Measurements from ENCODE around the gene CYP2R1. TPM values are rescaled to one million over a fixed set of nuclear protein-coding genes. Genes with fewer than 3 reads are reported as not detected.

Gene CYP2R1
- total and polyA plus RNA-seq, 2 of the 13 experiments (the other 11 are each of a cell fraction or from before 2014, with no cell fraction given), result 0.59 to 0.60 TPM

- no peak overlapping the region for H3K4me2 ChIP-seq (ENCODE audit: low read depth, low read length)
- no TSS peak for BruUV-seq (replicated peaks)
- TF ChIP-seq KDM5A (IDR thresholded peaks at IDR 0.05; ENCODE audit: borderline replicate concordance, low read length) (no peak), KDM6A (CRISPR knock-in tag; IDR thresholded peaks at IDR 0.05; ENCODE audit: low read depth) (no peak), ZNF367 (CRISPR knock-in tag; IDR thresholded peaks at IDR 0.05; ENCODE audit: borderline replicate concordance) (no peak), ARID2 (CRISPR knock-in tag; IDR thresholded peaks at IDR 0.05; ENCODE audit: borderline replicate concordance) (no peak), MIER2 (CRISPR knock-in tag; IDR thresholded peaks at IDR 0.05) (no peak), ZXDC (CRISPR knock-in tag; IDR thresholded peaks at IDR 0.05) (no peak), PCBP2 (optimal IDR thresholded peaks at IDR 0.05; ENCODE audit: low read depth, low read length, poor library complexity, severe bottlenecking) (no peak), CENPBD1 (CRISPR knock-in tag; IDR thresholded peaks at IDR 0.05; ENCODE audit: borderline replicate concordance, low read depth) (no peak), SALL2 (CRISPR knock-in tag; IDR thresholded peaks at IDR 0.05) (no peak), ZNF766 (CRISPR knock-in tag; IDR thresholded peaks at IDR 0.05; ENCODE audit: borderline replicate concordance) (no peak)
- TF ChIP-seq, protein P1, sequence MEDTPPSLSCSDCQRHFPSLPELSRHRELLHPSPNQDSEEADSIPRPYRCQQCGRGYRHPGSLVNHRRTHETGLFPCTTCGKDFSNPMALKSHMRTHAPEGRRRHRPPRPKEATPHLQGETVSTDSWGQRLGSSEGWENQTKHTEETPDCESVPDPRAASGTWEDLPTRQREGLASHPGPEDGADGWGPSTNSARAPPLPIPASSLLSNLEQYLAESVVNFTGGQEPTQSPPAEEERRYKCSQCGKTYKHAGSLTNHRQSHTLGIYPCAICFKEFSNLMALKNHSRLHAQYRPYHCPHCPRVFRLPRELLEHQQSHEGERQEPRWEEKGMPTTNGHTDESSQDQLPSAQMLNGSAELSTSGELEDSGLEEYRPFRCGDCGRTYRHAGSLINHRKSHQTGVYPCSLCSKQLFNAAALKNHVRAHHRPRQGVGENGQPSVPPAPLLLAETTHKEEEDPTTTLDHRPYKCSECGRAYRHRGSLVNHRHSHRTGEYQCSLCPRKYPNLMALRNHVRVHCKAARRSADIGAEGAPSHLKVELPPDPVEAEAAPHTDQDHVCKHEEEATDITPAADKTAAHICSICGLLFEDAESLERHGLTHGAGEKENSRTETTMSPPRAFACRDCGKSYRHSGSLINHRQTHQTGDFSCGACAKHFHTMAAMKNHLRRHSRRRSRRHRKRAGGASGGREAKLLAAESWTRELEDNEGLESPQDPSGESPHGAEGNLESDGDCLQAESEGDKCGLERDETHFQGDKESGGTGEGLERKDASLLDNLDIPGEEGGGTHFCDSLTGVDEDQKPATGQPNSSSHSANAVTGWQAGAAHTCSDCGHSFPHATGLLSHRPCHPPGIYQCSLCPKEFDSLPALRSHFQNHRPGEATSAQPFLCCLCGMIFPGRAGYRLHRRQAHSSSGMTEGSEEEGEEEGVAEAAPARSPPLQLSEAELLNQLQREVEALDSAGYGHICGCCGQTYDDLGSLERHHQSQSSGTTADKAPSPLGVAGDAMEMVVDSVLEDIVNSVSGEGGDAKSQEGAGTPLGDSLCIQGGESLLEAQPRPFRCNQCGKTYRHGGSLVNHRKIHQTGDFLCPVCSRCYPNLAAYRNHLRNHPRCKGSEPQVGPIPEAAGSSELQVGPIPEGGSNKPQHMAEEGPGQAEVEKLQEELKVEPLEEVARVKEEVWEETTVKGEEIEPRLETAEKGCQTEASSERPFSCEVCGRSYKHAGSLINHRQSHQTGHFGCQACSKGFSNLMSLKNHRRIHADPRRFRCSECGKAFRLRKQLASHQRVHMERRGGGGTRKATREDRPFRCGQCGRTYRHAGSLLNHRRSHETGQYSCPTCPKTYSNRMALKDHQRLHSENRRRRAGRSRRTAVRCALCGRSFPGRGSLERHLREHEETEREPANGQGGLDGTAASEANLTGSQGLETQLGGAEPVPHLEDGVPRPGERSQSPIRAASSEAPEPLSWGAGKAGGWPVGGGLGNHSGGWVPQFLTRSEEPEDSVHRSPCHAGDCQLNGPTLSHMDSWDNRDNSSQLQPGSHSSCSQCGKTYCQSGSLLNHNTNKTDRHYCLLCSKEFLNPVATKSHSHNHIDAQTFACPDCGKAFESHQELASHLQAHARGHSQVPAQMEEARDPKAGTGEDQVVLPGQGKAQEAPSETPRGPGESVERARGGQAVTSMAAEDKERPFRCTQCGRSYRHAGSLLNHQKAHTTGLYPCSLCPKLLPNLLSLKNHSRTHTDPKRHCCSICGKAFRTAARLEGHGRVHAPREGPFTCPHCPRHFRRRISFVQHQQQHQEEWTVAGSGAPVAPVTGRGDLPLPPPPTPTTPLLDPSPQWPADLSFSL (CRISPR knock-in tag; IDR thresholded peaks at IDR 0.05), result no peak
- TF ChIP-seq, protein P2, sequence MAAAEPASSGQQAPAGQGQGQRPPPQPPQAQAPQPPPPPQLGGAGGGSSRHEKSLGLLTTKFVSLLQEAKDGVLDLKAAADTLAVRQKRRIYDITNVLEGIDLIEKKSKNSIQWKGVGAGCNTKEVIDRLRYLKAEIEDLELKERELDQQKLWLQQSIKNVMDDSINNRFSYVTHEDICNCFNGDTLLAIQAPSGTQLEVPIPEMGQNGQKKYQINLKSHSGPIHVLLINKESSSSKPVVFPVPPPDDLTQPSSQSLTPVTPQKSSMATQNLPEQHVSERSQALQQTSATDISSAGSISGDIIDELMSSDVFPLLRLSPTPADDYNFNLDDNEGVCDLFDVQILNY (CRISPR knock-in tag; conservative IDR thresholded peaks at IDR 0.05), result no peak
- TF ChIP-seq, protein P3, sequence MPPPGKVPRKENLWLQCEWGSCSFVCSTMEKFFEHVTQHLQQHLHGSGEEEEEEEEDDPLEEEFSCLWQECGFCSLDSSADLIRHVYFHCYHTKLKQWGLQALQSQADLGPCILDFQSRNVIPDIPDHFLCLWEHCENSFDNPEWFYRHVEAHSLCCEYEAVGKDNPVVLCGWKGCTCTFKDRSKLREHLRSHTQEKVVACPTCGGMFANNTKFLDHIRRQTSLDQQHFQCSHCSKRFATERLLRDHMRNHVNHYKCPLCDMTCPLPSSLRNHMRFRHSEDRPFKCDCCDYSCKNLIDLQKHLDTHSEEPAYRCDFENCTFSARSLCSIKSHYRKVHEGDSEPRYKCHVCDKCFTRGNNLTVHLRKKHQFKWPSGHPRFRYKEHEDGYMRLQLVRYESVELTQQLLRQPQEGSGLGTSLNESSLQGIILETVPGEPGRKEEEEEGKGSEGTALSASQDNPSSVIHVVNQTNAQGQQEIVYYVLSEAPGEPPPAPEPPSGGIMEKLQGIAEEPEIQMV (CRISPR knock-in tag; IDR thresholded peaks at IDR 0.05; ENCODE audit: low read depth), result no peak
These were observed 32.3 kb upstream of the CYP2R1 start for GRCh38 chr11:14924318-14924717.

More at GRCh38 chr11:14924318-14924717, 32.3 kb upstream of the CYP2R1 start:
- H3K27me3 ChIP-seq (ENCODE audit: control insufficient read depth in 1 of 2, insufficient read depth in 2 of 2, low read length in 2 of 2), result no peaks in the 10 kb centered on the region; a peak in 1 of 5 replicates
- H3K4me3 ChIP-seq (replicated peaks in 1 of 3; ENCODE audit: insufficient read depth in 1 of 3, low read depth in 2 of 3, low read length in 3 of 3), result no peak overlapping the region
- in situ Hi-C loops (cut with HindIII; ENCODE audit: extremely low pct_ligation_motif_present, low pct_unique_long_range_greater_than_20kb), result no loop called here
- H3K9ac ChIP-seq (ENCODE audit: insufficient read depth, low read depth, low read length), result no peak overlapping the region
- no peaks in the 10 kb centered on the region for H3K79me2 ChIP-seq (ENCODE audit: insufficient read depth, low read length)
- no peaks in the 10 kb centered on the region for H3K36me3 ChIP-seq (replicated peaks in 1 of 2; ENCODE audit: control insufficient read depth in 1 of 2, insufficient read depth in 2 of 2, low read length in 2 of 2)
- no peaks in the 10 kb centered on the region for H3K4me1 ChIP-seq (ENCODE audit: insufficient read depth, low read length)
- ATAC-seq (no peak), DNase-seq (ENCODE audit: low spot score) (no peak), FAIRE-seq (no peak)
- H3K27ac ChIP-seq (ENCODE audit: extremely low read length, insufficient read depth, low read length), result no peak overlapping the region
- H4K20me1 ChIP-seq (ENCODE audit: insufficient read depth, low read length), result no peaks in the 10 kb centered on the region
- H2AFZ ChIP-seq (ENCODE audit: low read length), result no peak overlapping the region
- intact Hi-C loops (cut with micrococcal nuclease; ENCODE audit: unreplicated experiment), result no loop called here
- POLR2A ChIA-PET, result no interaction called here
- whole genome bisulfite sequencing (ENCODE audit: low lambda C conversion rate), result 0% methylated on average over 3 of the region's 3 CpGs
- no peaks in the 10 kb centered on the region for H3K9me3 ChIP-seq (ENCODE audit: low read length)
- CTCF ChIA-PET (ENCODE audit: low intra/inter-chr PET ratio, low total read pairs), result no interaction called here

All from HepG2 (cell line).